H1 (cell line): Measurements from ENCODE around the gene BET1L. TPM values are rescaled to one million over a fixed set of nuclear protein-coding genes. Genes with fewer than 3 reads are reported as not detected.

Source experiments
- KDM4A ChIP-seq: IDR thresholded peaks from one replicate; pipeline ENCODE4 v1.7.1; 2012; ENCODE audit warnings: low read depth, mild to moderate bottlenecking, moderate library complexity, low read length, inconsistent platforms; ENCODE audit not compliant: severe bottlenecking
- TCF12 ChIP-seq: IDR thresholded peaks from 2 replicates; pipeline ENCODE4 v1.6.1; 2011; ENCODE audit warnings: low read depth, mild to moderate bottlenecking, low read length
- polyA plus RNA-seq, 7 experiments: library from polyadenylated mRNA; depleted of rRNA in 3 of 7; stranded (reverse) in 5 of 7; unstranded in 2 of 7; fragments of >200 nt in 5 of 7; fragments of 200-250 nt in 2 of 7; gene quantifications; 1 replicate in 5 of 7; 2 replicates in 1 of 7; 4 replicates in 1 of 7; pipeline versions ENCODE4 v1.2.1 to v1.2.3, GENCODE V29; 2011 to 2013; ENCODE audit warnings: missing spikeins in 2 of 7, mixed read lengths in 2 of 7
- total RNA-seq: library from RNA; stranded (reverse); fragmentation: NEBNext Ultra II Directional; extraction: Animal tissue kit (Norgen Biotek cat#: 25700); gene quantifications from 2 replicates; pipeline ENCODE4 v1.2.1, GENCODE V29; 2021
- TF ChIP-seq, protein P1 (sequence below): IDR thresholded peaks from 2 replicates; pipeline ENCODE4 v1.6.1; 2011; ENCODE audit warnings: low read depth, mild to moderate bottlenecking, low read length; ENCODE audit not compliant: insufficient read depth

Gene BET1L
- total and polyA plus RNA-seq, 2 of the 8 experiments (the other 6 are each of a cell fraction or from before 2014, with no cell fraction given) = 40.2 to 61.9 TPM

DNA sequence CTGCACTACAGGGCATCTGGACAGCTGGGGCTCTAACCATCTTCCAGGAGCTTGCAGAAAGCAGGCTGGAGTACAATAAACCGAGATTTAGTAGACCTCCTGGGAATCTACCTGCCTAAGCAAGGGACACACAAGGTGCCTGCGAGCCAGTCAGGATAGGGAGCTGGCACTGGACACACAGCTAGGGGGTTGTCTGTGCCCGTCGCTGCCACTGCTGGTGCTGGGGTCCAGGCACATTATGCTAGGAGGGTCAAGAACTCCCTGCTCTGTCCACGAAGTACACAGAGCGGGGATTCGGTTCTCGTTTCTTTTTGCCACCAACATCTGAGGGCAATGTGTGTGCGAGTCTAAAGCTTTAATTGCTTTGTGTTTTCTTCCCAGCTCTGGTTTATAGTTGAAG is 4.5 kb upstream of the BET1L start (continued):
- TF ChIP-seq, protein P1, sequence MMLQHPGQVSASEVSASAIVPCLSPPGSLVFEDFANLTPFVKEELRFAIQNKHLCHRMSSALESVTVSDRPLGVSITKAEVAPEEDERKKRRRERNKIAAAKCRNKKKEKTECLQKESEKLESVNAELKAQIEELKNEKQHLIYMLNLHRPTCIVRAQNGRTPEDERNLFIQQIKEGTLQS = no peak
- TF ChIP-seq KDM4A = no peak
- no peak for TF ChIP-seq TCF12
